GM19324 (cell line): ENCODE data around the gene TRPT1.

Experiments used
- ATAC-seq: cut with Tn5 transposase; IDR thresholded peaks from one replicate; pipeline ENCODE4 v1.9.1; 2021; ENCODE audit warnings: mild to moderate bottlenecking, moderate library complexity; ENCODE audit not compliant: unreplicated experiment, low FRiP score

The TRPT1 gene

DNA sequence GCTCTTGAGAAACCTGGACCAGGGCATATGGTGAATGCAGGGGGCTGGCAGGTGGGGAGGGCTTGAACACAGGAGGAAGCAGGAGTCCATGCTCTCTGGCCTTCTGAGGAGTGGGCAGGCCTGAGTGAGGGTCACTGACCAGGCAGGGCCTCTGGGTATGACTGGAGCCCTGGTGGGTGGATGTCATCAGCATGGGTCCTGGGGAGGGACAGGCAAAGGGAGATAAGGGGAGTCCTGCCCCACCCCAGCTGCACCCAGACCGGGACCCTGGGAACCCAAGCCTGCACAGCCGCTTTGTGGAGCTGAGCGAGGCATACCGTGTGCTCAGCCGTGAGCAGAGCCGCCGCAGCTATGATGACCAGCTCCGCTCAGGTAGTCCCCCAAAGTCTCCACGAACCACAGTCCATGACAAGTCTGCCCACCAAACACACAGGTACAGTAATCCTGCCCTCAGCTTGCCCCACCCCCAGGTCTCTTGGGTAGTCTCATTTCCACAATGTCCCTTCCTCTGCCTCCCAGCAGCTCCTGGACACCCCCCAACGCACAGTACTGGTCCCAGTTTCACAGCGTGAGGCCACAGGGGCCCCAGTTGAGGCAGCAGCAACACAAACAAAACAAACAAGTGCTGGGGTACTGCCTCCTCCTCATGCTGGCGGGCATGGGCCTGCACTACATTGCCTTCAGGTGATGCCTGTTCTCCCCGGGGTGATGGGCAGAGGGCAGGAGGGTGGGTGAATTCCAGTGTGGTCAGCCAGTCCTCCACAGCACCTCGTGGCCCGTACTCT is 6.4 kb upstream of the TRPT1 start:
- no peak for ATAC-seq

DNA sequence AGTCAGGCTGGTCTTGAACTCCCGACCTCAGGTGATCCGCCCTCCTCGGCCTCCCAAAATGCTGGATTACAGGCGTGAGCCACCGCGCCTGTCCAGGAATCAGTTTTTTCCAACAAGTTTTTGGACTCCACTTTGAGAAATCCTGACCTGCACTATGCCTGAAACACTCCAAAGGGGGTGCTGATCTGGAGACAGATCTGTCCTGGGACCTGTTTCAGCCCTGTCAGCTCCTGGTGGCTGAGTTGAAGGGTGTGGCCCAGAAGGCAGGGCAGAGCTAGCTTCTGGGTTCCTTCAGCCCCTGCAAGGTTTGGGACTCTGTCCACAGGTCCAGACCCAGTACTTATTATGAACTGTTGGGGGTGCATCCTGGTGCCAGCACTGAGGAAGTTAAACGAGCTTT is 5.6 kb upstream of the TRPT1 start:
- ATAC-seq, result no peak

DNA sequence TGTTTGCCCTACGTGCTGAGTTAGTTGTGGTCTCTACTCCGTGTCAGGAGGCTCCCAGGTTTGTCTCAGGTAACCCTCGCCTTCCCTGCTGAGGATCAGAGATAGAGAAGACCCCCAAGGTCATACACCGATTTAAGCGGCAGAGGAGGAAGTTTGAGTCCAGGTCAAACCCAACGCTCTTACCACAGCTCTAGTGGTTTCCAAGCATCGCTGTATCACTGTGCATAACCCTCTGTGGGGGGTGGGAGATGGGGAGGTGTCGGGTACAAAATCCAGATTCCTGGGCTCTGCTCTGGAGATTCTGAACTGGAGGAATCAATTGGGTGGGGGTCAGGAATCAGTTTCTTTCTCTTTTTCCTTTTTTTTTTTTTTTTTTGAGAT is 5.0 kb upstream of the TRPT1 start:
- ATAC-seq, result no peak

DNA sequence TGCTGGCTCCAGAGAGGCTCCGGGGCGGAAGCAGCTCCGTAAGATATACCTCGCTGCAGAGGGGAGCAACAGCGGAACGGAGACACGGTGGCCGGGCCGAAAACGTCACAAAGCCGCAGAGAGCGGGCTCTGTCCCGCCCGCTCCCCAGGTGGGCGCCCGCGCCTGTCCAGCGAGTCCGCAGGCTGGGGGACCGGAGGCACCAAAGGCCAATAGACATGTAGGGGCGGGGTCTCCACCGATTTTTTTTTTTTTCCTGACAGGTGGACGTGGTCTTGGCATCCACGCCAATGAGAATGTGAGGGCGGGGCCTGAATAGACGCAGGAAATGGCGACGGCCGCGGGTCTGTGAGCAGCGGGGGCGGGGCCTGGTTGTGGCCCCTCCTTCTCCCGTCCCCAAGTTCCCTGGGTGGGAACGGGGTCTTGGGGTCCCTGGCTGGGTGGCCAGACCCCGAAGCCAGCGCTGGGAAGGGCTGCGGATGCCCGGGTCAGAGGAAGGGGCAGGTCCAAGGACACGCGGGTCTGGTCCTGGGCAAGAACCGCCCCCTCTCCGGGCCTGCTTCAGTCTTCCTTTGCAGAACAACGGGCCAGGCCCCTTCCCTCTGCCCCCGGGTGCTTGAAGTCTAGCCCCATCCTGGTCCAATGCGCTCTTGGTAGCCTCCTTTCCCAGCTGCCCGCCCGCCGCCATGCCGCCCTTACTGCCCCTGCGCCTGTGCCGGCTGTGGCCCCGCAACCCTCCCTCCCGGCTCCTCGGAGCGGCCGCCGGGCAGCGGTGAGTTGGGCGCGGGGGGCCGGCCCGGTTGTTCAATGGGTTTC is 4.4 kb upstream of the TRPT1 start, which contains the start of gene DNAJC4:
Gene DNAJC4, plus strand, starts transcription at position 378 of the 814 bp plus-strand sequence. Its CDS starts 307 bp downstream, at position 685.
- peak; percentile 55 for ATAC-seq

DNA sequence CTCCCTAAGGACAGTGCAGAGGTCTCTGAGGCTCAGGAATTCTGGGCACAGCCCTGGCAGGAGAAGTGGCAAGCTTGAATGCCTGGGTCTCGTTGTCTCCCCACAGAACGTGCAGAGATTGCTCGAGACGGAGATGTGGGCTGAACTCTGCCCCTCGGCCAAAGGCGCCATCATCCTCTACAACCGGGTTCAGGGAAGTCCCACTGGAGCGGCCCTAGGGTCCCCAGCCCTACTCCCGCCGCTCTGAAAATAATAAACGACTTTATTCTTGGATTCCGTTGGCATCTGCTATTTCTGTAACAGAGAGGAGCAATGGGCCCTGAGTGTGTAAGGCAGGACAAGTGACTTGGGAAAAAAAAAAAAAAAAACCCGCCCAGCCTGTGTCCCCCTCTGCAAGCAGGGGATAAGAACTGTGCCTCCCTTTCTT is 3.8 kb upstream of the TRPT1 start:
- no peak for ATAC-seq

DNA sequence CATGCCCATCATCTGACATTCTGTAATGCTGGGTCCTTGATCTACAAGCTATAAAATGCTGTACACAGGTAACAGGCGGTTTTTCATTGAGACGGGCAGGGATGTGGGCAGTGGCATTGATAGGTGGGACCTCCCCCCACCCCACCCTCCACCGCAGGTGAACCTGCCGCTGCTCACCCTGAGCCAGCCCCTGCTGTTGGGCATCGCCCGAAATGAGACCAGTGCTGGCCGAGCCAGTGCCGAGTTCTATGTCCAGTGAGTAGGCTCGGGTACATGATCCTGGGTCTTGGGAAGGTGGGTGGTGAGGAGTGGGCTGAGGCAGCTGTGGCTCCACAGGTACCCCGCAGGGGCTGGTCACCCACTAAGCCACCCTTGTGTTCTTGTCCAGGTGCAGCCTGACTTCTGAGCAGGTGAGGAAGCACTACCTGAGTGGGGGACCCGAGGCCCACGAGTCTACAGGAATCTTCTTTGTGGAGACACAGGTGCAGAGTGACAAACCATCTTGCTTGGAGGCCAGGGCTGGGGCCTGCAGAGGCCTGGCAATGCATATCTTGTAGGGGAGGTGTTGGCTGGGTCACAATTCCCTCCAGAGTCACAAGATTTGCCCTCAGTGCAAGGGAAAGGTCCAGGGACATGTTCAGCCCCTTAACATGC is 3.2 kb upstream of the TRPT1 start:
- ATAC-seq, result no peak

DNA sequence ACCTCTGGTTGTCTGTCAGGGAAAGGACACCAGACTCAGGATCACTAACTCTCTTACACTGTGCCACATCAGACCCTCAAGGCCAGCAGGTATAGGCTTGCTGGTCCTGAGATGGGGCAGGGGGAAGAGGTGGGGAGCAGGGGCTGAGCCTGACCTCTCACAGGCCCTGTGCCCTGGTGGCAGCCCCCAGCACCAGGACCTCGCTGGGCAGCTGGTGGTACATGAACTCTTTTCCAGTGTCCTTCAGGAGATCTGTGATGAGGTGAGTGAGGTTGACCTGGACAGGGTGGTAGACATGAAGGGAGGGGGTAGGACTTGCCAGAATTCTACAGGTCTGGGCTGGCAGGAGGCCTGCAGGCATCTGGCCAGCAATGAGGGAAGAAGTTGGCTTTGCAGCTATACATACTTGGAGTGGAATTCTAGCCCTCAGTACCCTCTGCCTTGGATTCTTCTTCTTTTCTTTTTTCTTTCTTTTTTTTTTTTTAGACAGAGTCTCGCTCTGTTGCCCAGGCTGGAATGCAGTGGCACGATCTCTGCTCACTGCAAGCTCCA is 1.5 kb upstream of the TRPT1 start:
- no peak for ATAC-seq

DNA sequence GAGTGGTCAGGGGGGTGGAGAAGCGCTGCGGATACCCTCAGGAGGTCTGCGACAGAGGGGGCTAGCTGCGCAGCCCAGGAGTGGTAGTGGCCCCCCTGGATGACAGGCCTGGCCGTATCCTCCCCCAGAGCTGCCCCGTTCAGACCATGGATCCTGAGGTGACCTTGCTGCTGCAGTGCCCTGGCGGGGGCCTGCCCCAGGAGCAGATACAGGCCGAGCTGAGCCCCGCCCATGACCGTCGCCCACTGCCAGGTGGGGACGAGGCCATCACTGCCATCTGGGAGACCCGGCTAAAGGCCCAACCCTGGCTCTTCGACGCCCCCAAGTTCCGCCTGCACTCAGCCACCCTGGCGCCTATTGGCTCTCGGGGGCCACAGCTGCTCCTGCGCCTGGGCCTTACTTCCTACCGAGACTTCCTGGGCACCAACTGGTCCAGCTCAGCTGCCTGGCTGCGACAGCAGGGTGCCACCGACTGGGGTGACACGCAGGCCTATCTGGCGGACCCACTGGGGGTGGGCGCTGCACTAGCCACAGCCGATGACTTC is 593 bp upstream of the TRPT1 start:
- peak; percentile 27 for ATAC-seq

DNA sequence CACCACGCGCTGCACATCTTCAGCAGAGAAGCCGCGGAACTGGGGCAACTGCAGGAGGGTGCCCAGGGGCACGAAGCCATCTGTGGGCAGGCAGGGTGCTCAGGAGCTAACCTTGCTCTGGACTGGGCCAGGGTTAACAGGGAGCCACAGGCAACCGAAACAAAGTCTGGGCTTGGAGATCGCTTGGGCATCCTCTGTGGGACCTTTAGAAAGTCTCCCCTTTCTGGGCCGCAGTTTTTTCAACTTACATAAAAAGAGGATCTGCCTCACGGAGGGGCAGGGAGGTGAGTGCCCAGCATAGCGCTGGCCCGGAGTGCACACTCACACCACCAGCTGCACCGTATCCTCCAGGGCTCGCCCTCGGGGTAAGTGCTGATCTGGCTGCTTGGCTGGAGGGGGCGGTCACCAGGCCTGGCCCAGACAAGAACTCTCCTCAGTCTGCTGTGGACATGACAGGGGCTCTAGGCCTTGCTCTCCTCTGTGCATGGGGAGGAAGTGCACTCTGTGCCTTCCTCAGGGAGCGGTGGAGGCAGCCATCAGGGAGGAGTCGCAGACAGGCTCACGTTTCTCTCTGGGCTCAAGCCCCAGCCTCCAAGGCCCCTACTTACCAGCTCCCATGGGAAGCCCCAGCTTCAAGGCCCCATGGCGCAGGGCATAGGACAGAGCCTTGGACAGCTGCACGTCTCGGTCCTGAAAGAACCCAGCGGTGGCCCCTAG is 937 bp downstream of the TRPT1 start:
- ATAC-seq, result no peak

DNA sequence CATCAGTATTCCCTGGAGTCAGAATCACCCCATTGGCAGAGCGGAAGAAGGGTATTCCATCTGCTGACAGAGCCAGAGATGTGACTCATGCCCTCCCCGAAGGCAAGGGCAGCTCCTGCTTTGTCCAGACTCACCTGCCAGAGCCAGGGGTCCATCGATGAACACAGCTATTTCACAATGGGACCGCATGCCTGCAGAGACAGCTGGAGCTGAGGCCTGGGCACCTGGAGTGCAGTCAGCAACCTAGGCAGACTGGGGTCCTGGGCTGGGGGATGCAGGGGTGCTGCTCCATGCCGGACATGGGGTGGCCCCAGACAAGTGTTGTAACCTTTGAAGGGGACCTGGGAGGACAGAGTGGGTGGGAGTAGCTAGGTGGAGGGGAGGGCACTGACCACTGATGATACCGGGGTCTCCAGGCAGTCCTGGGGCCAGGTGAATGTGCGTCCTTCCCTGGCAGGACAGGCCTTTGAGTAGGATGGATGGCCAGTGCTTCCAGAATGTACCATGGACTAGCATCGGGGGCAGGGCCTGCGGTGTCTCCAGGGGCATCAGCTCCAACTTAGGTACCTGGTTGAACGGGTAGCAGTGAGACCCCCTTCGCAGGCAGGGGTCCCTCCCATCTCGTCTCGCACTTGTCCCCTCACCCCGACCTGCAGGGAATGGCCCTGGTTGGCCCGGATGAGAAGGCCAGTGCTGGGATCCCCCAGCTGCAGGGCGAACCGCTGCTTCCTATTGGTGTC is 1.7 kb downstream of the TRPT1 start:
- no peak for ATAC-seq

DNA sequence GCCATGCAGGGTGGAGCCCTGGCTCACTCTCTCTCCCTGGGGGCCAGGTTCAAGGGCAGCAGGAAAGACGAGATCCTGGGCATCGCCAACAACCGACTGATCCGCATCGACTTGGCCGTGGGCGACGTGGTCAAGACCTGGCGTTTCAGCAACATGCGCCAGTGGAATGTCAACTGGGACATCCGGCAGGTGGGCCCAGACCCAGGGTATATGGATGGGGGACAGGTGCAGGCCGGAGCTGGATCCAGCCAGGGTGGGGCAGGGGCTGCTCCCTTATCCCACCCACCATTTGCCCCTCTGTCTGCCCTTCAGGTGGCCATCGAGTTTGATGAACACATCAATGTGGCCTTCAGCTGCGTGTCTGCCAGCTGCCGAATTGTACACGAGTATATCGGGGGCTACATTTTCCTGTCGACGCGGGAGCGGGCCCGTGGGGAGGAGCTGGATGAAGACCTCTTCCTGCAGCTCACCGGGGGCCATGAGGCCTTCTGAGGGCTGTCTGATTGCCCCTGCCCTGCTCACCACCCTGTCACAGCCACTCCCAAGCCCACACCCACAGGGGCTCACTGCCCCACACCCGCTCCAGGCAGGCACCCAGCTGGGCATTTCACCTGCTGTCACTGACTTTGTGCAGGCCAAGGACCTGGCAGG is 2.9 kb downstream of the TRPT1 start:
- no peak for ATAC-seq

DNA sequence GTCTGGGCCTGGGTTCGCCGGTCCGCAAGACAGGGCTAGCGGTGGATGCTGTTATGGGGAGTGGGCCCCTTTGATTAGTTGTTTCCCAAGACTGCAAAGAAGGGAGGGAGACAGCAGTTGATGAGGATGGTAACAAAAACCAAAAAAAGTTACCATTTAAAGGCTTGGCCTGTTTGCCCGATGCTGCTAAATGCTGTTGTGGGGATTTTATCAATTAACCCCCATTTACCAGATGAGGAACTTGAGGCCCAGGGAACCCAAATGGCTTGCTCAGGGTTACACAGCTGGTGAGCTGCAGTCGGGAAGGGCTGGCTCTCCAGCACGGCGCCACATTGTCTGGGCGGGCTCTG is 3.4 kb downstream of the TRPT1 start:
- no peak for ATAC-seq

DNA sequence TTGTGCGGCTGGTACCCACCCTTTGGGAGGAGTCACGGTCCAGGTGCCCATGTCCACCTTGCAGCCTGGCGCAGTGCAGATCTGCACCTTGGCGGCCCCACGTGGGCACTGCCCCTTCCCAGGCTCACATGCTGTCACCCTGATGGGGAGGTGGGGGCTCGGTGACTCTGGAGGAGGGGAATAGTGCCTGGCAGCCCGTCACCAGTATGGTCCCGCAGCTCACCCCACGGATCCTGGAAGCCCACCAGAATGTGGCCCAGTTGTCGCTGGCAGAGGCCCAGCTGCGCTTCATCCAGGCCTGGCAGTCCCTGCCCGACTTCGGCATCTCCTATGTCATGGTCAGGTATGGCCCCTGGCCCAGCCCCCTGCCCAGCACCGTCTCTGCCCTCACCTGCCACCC is 5.2 kb downstream of the TRPT1 start:
- no peak for ATAC-seq

DNA sequence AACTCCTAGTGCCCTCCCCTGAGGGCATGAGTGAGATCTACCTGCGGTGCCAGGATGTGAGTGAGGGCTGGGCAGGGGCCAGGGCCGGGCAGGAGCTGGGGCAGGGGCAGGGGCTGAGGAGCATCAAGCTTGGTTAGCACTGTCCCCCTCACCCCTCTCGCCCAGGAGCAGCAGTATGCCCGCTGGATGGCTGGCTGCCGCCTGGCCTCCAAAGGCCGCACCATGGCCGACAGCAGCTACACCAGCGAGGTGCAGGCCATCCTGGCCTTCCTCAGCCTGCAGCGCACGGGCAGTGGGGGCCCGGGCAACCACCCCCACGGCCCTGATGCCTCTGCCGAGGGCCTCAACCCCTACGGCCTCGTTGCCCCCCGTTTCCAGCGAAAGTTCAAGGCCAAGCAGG is 5.7 kb downstream of the TRPT1 start:
- no peak for ATAC-seq

DNA sequence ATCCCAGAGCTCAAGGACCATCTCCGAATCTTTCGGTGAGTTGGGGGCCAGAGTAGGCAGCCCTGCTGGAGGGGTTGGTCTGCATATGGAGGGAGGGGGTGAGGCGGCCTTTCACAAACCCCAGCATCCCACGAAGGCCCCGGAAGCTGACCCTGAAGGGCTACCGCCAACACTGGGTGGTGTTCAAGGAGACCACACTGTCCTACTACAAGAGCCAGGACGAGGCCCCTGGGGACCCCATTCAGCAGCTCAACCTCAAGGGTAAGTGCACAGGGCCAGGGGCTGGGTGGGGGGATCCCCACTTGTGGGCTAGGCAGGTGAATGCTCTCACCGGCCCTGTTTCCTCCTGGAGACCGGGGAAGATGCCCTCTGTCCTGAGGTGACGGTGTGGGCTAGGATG is 6.2 kb downstream of the TRPT1 start:
- ATAC-seq, result no peak

DNA sequence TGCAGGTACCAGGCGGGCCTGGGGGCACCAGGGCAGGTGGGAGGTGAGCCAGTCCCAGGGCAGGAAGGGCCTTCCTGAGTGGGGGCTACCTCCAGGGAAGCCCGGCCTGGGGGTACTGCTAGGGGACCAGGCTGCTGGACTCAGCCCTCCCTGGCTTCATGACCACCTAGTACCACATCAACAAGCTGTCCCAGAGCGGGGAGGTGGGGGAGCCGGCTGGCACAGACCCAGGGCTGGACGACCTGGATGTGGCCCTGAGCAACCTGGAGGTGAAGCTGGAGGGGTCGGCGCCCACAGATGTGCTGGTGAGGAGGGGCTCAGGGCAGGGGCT is 6.7 kb downstream of the TRPT1 start:
- no peak for ATAC-seq

DNA sequence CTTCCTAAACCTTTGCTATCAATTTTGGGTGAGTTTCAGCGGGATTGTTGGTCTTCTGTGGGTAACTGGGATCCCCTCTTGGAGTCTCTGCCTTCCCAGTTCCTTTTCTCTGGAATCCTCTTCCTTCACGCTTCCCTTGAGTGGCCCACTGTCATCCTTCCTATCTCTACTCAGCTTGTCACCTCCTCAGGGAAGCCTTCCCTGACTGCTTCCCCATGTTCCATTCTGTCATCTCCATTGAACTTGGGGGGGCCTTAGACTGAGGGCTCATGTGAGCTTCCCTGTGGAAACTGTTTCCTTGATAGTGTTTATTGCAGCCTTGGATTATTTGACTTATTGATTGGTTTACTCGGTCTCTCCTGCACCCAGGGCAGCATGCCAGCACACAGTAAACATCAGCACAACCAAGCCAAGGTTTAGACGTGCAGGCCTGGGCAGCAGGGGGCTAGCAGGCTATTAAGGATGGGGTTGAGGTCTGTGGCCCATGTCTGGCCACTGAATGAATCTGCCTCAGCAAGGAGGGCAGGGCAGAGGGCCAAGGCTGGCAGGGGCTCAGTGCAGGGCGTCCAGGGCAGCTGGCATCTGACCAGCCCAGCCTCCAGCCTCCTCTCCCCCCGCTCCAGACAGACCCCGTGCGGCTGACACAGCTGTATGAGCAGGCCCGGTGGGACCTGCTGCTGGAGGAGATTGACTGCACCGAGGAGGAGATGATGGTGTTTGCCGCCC is 7.2 kb downstream of the TRPT1 start:
- ATAC-seq, result no peak

DNA sequence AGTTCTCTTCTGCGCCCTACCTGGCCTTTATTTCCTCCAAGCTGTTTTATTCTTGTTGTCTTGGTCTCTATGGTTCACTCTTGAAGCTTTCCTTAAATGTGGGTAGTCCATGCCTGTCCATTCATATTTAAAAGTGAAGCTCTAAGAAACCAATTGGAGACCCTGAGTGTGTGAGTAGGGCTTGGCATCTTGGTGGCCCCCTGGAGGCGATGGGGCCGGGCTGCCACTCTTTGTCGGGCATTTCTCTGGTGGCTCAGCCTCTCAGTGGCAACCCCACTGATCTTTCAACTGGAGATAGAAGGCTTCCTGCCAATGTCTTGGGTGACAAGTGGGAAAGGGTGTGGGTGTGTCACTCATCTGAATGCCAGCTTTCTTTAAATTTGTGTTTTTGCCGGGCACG is 9.1 kb downstream of the TRPT1 start:
- ATAC-seq, result no peak
